Smooth muscle cell of the brain vasculature (primary cell): ENCODE measurements around the gene FAM187B.

Experiments
- DNase-seq: peaks from one replicate; pipeline ENCODE4 v3.0.0-alpha.2; 2012; ENCODE audit warnings: low read depth, low spot score

Gene FAM187B

DNA sequence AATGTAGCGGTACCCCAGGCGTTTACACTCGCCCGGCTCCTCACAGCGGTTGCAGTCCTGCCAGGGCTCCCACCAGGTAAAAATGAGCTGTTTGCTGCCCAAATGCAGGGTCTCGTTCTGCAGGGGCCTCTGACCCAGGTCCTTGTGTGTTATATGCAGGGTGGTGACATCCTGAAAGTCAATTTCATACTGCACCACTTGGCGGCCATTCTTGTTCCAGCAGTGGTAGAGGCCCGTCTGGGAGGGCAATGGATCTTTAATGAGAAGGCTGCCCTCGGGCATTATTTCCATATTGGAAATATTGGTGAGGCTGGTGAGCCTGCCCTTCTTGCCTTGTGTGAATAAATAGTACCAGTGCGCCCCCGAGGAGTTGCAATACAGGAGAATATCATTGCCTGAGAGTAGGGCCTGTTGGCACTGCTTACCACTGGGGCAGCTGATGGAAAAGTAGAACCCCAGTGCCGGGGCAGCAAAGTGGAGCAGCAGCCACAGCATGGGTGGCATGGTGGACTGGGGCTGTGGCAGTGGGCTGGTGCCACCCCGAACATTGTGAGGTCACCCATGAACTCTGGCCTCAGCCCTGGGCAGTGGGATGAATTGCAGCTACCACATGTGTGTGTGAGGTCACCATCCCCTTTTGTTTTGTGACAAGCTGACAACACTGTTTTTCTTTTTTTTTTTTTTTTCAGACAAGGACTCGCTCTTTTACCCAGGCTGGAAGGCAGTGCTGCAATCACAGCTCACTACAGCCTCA, at the start of gene FAM187B:
FAM187B (minus strand) TSS at position 563 of the 754 bp plus-strand sequence; CDS start at position 504, 59 bp downstream.
- no peak for DNase-seq

DNA sequence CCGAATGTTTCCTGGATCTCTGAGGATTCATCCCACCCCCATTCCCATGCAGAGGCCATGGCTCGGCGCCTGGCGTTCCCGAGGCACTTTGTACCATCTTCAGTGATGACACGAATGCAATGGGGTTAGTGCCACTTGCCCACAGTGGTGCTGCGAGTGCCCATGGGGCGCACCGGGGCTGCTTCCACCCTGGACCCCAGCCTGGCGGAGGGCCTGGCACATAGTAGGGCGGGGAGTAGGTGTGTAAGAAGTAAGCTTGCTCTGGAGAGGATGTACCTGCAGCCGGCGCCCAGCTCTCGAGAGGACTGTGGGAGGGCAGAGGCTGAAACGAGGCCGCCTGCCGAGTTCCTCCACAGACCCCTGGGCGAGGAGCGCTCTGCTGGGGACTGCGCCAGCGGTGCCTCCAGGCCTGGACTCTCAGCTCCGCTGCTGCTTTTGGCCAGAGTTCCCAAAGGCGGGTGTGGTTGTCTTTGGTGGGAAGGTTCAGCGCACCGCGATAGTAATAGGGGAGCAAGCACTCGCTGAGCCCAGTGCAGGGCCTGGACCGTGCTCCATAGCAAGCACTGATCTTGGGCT, 48.3 kb upstream of the FAM187B start:
- DNase-seq: no peak

DNA sequence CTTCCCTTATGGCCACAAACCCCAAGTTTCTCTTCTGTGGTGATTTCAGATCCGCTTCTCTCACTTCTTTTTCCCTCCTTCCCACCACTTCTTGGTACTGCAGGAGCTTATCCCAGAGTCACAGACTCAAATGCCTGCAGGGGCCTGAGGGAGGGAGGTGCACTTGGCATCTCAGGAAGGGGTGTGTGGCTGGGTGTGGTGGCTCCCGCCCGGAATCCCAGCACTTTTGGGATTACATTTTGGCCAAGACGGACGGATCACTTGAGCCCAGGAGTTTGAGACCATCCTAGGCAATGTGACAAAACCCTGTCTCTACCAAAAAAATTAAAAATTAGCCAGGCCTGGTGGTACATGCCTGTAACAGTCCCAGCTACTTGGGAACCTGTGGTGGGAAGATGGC, 45.8 kb upstream of the FAM187B start:
- no peak for DNase-seq

DNA sequence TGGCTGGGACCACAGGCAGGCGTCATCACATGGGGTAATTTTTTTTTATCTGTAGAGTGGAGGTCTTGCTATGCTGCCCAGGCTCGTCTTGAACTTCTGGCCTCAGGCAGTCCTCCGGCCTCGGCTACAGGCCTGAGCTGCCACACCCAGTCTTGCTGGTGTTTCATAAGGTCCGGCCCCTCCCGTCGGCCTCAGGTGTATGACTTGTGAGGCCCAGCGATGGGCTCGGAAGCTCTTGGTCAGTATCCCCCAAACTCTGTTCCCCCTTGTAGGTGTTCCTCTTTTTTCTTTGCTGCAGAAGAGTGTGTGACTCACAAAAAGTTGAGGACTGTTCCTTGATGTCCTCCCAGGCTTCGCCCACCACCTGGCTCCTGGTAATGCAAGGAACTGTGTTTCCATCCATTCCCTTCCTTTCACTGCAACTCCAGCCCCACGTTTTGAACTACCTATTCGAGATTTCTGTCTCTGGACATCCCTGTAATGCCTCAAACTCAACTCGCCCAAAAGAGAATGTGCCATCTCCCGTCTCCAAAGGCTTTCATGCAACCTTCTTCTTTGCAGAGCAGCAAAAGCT, 45.2 kb upstream of the FAM187B start:
- DNase-seq: no peak

DNA sequence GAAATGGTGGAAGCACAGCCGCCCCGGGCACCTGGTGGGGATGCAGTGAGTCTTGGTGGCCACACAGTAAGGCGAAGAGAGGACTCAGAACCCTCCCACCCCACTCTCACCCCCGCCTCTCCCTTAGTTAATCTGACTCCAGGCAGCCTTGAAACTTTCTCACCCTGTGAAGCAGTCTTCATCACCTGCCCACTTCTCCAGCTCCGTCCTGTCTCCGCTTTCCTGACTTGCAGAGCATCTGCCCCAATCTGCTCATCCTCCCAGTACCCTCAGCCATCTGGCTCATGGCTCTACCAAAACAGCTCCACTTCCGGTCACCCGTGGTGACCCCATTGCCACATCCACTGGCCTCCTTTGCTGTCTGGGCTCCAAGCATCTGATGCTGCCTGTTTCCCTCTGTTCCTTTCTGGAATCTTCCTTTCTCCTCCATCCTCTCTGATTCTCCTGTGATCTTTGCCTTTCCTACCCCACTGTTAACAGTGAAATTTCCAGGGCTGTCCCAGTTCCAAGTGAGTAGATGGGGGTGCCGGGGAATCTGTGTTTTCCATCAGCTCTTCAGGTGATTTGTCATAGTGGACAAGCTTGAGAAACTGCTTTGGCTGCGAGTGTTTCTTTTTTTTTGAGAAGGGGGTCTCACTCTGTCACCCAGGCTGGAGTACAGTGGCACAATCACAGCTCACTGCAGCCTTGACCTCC, 44.6 kb upstream of the FAM187B start:
- no peak for DNase-seq

DNA sequence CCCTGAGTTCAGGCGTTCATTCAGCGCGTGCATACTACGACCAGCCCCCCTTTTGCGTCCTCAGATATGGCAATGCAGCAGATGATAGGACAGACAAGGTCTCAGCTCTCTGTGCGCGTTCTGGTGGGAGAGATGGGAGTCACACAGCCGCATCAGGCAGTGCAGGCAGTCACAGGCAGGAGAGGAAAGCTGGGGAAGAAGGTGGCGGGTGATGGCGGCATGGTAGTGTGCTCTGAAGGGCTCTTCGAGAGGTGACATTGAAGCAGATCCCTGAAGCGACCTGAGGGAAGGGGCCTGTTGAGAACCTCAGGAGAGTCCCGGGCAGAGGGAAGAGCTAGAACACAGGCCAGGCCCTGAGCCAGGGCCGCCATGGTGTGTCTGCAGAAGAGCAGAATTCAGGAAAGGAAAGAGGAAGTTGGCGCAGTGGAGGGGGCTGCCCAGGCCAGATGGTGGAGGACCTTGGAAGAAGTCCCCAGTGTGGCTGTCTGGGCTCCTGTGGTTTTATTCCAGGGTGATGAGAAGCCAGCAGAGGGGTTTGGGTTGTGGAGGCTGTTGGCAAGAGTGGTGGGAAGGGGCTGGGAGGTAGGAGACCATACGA, 43.7 kb upstream of the FAM187B start:
- DNase-seq: no peak

DNA sequence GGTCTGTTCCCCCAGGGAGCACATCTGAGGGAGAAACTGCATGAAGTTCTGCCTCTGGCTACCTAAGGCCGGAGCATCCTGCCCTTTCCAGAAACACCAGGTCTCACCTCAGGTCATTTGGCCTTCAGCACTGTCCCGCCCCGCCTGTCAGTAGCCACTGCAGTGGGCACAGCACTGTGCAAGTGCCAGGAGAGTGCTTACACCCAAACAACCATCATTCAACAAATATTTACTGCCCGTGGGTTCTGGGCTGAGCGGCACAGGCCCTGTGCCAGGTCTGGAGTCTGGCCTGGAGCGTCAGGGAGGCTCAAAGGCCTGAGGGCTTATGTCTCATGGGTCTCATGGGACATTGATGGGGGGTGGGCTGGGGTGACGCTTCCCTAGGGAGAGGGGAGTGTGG, 43.0 kb upstream of the FAM187B start:
- DNase-seq: no peak

DNA sequence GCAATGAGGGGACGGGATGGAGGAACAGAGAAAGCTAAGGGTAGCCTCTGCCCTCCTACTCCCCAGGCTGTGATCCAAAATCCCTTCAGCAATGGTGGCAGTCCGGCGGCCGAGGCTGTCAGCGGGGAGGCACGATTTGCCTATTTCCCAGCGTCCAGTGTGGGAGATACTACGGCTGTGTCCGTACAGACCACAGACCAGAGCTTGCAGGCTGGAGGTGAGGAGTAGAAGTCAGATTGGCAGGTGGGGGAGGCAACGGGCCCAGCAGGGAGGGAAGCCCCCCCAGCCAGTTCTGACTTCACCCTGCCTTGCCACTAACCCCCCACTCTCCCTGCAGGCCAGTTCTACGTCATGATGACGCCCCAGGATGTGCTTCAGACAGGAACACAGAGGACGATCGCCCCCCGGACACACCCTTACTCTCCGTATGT, 41.9 kb upstream of the FAM187B start:
- no peak for DNase-seq

DNA sequence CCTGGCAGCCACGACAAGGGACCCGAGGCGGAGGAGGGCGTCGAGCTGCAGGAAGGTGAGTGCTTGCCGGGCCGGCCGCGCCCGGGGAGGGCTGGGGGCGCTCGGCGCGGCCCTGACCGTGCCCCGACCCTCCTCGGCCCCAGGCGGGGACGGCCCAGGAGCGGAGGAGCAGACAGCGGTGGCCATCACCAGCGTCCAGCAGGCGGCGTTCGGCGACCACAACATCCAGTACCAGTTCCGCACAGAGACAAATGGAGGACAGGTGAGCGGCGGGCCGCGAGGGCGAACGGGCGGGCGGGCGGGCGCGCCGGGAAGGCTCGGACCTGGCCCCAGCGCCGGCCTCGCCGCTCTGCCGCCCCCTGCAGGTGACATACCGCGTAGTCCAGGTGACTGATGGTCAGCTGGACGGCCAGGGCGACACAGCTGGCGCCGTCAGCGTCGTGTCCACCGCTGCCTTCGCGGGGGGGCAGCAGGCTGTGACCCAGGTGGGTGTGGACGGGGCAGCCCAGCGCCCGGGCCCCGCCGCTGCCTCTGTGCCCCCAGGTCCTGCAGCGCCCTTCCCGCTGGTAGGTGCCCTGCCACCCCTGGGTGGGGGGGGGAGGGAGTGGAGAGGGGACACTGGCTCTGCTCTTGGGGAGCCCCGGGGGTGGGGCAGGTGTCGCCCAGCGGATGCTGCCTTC, 41.0 kb upstream of the FAM187B start:
- DNase-seq: peak; percentile 28

DNA sequence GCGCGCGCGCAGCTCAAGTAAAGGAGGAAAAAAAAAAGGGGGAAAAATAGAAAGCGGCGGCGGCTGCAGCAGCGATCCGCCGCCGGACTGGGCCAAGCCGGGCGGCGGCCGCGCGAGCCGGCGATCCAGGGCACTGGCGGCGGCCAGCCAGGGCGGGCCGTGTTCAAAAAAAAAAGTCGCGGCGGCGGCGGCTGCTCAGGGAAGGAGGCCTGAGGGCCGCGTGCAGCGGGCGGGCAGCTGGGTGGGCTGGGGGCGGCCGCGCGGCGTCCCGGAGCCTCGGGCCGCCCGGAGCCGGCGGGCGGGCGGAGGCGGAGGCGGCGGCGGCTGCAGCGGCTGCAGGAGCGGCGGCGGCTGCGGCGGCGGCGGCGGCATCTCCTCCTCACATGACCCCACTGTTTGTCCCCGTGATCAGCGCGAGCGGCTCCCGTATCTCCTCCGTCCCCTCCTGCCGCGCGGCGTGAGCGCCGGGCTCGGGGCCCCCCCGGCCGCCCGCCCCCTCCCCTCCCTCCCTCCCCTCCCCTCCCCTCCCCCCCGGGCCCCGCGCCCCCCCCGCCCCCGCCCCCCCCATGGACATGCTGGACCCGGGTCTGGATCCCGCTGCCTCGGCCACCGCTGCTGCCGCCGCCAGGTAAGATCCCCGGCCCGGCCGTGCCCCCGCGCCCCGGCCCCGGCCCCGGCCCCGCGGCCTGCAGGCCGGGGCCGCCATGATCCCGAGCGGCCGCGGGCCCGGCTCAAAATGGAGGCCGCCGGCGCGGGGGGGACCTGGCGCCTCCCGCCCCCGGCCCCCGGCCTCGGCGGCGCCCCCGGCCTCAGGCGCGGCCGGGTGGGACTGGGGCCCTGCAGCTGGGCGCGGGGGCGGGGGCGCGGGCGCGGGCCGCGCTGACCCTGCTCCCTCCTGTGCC, 40.2 kb upstream of the FAM187B start, which contains the start of gene USF2:
USF2 (plus strand) TSS at position 427 of the 902 bp plus-strand sequence; CDS start at position 567, 140 bp downstream.
- no peak for DNase-seq

DNA sequence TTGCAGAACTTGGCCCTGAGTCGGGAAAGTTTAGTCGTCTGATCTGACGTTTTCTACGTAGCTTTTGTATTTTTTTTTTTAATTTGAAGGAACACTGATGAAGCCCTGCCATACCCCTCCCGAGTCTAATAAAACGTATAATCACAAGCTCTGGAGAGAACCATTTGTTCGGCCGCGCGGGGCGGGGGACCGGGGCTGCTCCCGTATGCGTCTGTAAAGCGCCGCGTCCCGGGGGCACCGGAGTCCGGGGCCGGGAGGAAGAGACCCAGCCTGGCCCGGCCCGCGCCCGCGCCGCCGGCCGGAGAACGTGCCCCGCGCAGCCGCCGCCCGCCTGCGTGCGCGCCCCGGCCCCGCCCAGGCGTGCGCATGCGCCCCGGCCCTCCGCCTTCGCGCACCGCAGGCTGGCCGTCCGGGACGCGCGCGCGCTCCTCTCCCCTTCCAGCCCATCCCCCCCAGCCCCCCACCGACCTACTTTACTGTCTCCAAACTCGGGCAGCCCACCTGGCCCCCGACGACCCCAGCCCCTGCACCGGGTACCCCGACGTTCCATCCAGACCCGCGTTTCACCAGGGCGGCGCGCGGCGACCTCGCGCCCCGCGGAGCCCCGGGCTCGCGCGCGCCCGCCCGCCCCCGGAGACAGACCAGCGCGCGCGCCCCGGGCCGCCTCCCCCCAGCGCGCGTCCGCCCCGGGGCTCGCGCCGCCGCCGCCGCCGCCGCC, 39.4 kb upstream of the FAM187B start:
- peak; percentile 26 for DNase-seq

DNA sequence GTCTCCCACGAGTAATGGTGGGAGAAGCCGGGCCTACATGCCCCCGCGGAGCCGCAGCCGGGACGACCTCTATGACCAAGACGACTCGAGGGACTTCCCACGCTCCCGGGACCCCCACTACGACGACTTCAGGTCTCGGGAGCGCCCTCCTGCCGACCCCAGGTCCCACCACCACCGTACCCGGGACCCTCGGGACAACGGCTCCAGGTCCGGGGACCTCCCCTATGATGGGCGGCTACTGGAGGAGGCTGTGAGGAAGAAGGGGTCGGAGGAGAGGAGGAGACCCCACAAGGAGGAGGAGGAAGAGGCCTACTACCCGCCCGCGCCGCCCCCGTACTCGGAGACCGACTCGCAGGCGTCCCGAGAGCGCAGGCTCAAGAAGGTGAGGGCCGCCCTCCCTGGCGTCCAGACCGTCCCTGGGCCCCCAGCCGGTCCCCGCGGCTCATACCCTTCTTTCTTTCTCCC, 38.8 kb upstream of the FAM187B start:
- no peak for DNase-seq

DNA sequence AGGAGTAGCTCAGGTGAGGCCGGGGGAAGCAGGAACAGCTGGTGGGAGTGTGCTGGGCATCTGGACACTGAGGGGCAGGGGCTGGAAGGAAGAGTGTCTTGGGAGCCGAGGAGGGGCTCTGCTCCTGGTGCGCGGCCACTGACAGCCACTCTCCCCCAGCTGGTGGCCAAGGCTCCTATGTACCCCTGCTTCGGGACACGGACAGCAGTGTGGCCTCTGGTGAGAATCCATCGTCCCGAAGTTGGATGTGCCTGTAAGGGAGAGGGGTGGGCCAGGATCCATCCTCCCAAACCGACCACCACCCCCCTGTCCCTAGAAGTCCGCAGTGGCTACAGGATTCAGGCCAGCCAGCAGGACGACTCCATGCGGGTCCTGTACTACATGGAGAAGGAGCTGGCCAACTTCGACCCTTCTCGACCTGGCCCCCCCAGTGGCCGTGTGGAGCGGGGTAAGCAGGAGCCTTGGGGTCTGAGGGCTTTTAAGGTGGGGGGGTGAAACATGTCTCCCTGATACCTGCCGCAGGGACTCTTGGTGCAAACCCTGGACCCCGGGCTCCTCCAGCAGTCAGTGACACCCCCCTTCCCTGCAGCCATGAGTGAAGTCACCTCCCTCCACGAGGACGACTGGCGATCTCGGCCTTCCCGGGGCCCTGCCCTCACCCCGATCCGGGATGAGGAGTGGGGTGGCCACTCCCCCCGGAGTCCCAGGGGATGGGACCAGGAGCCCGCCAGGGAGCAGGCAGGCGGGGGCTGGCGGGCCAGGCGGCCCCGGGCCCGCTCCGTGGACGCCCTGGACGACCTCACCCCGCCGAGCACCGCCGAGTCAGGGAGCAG, 38.2 kb upstream of the FAM187B start:
- DNase-seq: no peak

DNA sequence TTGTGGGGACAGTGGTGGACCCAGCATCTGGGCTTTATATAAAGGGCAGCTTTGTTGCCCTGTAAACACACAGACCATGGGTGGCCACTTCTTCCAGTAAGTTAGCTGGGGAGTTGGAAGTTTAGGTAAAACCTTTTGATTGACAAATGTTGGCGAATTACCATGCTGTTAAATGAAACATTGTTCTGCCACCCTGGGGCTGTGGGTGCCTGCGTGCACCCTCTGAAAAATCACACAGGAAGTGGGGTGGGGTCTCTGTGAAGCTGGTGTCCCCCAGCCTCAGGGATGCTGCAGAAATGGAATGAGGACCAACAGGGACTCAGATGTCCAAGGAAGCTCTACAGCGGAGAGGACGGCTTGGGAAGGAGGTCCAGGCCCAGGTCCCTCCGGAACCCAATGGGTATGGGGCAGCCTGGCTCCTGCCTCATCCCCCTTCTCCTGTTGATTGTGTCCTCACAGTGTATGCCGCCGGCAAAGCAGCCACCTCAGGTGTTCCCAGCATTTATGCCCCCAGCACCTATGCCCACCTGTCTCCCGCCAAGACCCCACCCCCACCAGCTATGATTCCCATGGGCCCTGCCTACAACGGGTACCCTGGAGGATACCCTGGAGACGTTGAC, 37.5 kb upstream of the FAM187B start:
- DNase-seq: no peak

DNA sequence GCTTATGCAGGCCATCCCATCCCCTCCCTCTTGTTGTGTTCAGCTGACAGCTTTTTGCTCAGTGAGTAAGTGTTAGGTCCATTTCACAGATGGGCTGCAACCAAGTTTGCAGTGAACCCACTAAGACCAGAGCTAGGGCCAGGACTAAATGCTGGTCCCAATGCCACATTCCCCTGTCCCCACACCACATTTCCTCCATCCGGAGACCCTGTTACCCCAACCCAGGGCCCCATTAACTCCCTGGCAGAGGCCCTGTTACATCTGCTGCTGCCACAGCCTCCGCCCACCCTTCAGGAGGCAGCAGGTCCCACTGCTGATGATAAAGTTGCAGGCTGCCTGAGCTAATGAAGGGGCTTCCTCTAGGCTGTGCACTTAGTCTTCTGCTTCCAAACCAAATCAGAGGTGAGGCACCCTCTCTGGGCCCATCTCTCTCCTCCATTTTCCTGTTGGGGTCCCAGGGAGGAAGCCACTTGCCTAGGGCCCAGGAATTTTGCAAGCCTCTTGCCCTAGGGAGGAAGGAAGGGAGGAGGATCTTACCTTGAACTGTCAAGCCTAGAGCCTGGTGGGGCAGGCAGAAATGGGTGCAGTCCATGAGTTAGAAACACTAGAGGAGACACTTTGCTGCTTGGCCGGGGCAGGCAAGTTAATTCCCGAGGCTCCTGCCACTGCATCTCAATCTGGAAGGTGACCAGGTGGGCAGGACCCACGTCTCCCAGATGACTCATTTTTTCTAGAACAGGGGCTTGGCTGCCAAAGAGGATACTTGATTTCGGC, 36.8 kb upstream of the FAM187B start:
- DNase-seq: no peak

DNA sequence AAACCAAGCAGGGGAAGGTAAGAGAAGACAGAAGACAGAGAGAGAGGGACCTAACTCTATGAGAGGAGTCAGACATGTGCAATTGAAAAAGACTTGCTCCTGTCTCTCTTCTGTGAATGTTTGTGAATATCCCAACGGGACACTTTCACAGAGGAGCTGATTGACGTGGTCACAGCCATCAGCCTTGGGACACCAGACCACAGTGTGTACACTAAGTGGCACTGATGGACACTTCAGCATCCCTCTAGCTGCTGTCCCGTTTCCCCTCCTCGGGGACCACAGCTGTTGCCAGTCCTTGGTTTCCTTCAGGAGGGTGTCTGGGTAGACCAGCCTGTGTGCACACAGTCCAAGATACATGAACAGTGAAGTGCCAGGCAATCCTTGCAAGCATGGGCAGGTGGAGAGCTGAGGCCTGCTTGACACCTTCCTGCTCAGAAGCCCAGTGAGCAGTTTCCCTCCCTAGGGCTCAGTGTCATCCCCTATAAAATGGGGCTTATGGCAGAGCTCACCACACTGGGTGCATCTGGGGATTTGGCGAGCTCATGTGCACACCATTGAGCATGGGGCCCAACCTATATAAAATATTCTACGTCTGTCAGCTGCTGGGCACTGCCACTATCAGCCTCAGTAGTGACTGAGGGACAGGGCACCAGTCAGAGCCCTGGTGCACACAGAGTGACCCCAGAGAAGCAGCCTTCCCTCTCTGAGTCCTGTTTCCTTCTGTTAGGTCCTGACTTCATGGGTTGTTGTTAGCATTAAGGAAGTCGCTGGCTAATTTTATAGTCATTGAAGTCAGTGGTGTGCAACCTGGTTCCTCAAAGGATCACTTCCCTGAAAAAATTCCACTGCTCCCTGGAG, 36.0 kb upstream of the FAM187B start:
- DNase-seq: no peak
